CD4-positive, alpha-beta T cell treated with Interleukin-4 for 4 hours (primary cell): ENCODE results near the gene PIH1D1.
"Not testable (repeated sequence)": the region's sequence is repeated elsewhere in the genome, so short reads cannot be mapped to it uniquely, and the experiment has no call there.

ENCODE experiments used
- DNase-seq: peaks from one replicate; pipeline ENCODE4 v3.0.0-alpha.2; 2020

Gene PIH1D1

DNA sequence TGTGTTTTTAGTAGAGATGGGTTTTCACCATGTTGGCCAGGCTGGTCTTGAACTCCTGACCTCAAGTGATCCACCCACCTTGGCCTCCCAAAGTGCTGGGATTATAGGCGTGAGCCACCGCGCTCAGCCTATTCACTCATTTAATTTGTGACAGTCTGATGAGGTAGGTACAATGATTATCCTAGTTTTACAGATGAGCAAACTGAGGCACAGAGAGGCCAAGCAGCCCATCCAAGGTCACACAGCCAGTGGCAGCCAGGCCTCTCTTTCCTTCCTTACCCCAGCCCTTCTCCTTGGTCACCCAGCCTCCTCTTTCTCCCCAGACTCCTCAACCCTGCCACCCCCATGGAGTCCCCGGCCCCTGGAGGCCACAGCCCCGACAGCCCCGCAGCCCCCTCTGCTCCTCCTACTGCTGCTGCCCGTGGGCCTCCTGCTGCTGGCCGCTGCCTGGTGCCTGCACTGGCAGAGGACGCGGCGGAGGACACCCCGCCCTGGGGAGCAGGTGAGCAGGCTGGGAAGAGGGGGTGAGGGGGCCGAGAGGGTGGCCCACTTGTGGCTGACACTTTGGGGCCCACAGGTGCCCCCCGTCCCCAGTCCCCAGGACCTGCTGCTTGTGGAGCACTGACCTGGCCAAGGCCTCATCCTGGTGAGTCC, 28.5 kb upstream of the PIH1D1 start:
- DNase-seq, result no peak

DNA sequence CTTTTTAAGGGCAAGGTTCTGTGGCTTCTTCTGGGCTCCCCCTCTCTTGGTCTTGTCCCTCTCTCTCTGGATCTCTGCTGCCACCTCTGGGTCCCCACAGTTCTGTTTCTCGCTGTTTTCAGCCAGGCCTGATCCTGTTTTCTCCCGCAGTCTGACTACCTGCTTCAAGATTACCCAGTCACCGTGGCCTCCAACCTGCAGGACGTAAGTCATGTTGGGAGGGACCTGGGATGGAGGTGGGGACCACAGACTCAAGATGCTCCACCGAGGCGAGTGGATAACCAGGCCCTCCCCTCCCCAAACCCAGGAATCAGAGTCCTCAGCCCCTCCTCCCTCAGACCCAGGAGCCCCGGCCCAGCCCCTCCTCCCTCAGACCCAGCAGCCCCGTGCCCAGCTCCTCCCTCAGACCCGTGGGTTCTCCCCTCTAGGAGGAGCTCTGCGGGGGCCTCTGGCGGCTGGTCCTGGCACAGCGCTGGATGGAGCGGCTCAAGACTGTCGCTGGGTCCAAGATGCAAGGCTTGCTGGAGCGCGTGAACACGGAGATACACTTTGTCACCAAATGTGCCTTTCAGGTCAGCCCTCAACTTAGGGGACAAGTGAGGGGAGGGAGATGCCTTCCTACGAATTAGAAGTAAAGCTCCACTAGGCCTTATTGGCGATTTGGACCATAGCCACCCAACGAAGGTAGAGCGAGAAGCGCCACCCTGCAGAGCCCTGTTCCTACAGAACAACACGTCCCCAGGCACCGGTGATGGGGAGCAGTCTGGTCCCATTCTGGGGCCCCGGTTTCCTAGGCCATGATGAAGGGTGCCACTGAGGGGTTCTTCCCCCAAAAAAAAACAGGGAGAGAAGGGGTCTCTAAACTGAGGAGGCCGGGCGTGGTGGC, 24.6 kb upstream of the PIH1D1 start:
- DNase-seq, result peak; percentile 70

- no peak for DNase-seq
Observed at GRCh38 chr19:49475191-49475917, 23.7 kb upstream of the PIH1D1 start.

DNA sequence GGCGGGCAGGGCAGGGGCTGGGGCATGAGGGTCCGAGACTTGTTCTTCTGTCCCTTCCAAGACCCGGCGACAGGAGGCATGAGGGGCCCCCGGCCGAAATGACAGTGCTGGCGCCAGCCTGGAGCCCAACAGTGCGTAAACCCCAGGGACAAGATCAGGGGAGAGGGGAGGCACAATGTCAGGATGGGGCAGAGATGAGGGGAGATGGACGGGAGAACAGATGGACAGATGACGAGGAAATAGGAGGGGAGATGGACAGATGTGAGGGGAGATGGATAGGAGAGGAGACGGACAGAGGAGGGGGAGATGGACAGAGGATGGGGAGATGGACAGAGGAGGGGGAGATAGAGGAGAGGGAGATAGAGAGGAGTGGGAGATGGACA, 22.9 kb upstream of the PIH1D1 start:
- no peak for DNase-seq

DNA sequence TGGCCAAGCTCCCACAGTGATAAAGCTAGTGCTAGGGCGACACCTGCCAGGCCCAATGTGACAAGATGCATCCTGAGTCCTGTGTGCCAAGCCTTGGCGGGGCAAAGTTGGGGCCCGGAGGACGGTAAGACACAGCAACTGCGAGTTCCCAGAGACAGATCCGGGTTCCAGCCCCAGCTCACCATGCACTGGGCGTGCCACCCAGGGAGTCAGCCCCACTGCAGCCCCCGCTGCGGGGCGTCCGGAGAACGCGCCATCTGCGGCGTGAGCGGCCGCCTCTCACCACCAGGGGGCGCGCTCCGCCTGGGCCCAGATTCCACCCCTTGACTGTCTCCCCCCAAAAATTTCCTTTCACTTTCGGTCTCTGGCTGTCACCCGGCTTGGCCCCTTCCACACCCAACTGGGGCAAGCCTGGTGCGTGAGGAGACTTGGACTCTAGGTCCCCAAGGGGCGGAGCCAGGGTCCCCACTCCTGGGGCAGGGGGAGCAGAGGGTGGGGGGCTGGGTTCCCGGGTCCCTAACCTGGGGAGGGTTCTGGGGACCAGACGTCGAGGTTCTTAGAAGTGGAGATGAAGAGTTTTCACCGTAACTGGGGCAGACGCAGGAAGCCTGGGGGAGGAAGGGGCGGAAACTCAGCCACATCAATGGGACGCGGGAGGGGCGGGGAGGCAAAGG, 22.4 kb upstream of the PIH1D1 start, which contains the start of gene FLT3LG:
TSS of gene FLT3LG (plus strand) at position 348 of the 674 bp plus-strand sequence. CDS start 425 bp downstream, outside the sequence.
- DNase-seq, result peak; percentile 98

DNA sequence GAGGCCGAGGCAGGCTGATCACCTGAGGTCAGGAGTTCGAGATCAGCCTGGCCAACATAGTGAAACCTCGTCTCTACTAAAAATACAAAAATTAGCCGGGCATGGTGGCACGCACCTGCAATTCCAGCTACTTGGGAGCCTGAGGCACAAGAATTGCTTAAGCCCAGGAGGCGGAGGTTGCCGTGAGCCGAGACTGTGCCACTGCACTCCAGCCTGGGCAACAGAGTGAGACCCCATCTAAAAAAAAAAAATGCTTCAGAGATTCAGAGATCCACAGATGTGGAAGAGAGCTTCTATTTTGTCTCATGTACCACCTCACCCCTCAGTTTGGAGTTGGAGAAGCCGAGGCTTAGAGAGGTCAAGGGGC, 21.9 kb upstream of the PIH1D1 start:
- DNase-seq, result not testable (repeated sequence)

GRCh38 chr19:49472936-49473335, 21.3 kb upstream of the PIH1D1 start:
- no peak for DNase-seq

DNA sequence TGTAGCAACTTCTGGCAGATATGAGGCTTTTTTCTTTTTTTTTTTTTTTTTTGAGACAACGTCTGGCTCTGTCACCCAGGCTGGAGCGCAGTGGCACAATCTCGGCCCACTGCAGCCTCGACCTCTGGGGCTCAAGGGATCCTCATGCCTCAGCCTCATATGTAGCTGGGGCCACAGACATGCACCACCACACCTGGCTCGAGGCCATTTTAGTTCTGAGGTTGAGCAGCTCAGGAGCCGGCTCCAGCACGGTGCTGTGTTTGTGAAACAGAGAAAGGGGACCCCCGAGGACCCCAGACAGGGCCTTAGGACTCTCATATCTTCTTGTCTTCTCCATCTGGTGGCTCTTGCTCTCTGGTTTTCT, 19.0 kb upstream of the PIH1D1 start:
- DNase-seq, result no peak

DNA sequence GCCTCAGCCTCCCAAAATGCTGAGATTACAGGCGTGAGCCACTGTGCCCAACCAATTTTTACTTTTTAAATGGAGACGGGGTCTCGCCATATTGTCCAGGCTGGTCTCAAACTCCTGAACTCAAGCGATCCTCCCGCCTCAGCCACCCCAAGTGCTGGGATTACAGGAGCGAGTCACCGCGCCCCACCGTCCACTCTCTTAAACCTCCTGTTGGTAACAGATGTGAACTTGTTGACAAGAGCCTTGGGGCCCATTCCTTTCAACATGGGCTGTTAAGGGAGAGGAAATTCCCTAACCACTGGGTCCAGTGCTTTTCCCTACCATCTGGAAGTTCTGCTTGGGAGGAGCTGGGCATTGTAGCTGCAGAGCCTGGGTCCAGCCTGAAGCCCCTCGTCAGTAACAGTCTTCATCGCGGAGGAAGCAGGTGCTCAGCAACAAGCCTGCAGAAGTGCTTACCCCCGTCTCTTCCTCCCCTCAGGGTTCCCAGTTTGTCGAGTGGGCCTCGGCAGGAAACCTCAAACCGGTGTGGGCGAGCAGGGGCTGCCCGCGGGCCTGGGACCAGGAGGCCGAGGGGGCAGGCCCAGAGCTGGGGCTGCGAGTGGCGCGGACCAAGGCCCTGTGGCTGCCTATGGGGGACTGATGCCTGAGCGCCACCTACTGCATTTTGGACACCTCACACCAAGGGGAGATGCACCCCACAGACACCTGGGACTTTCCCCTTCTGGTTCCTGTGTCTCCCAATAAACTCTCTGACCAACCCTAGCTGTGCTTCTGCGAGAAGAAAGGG, 18.4 kb upstream of the PIH1D1 start:
- DNase-seq, result peak; percentile 97

DNA sequence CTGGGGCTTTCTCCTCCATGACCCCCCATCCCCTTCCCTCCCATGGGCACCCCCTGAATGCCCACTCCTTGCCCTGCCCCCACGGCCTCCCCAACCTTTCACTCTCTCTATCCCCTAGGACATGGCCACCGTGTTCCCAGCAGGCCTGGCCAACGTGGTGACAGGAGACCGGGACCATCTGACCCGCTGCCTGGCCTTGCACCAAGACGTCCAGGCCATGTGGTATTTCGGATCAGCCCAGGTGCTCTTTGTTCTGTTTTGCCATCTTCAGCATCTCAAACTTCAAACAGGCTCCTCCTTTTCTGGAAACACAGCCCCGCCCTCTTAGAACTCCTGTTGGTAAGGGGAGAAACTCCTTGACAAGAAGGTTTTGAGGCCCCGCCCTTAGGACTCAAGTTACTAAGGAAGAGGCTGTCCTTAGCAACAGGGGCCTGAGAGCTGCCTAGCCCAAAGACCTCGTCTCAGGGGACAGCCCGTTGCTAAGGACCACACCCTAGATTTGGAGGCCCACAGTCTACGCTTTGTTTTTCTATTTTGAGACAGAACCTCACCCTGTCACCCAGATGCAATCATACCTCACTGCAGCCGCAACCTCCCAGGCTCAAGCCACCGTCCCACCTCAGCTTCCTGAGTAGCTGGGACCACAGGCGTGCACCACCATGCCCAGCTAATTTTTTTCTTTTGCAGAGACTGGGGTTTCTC, 17.3 kb upstream of the PIH1D1 start:
- peak; percentile 100 for DNase-seq

DNA sequence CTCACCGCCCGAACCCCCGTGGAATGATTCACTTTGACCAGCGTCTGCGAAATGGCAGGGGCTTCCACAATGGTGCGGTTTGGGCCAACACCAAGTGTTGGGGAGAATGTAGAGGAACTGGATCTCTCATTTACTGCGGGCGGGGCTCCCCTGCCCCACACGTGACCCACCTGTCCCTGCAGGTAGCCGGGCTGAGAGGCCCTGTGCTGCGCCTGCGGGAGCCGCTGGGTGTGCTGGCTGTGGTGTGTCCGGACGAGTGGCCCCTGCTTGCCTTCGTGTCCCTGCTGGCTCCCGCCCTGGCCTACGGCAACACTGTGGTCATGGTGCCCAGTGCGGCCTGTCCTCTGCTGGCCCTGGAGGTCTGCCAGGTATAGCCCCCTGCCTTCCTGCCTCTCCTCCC, 16.6 kb upstream of the PIH1D1 start:
- DNase-seq, result no peak

GRCh38 chr19:49465371-49465770, 13.8 kb upstream of the PIH1D1 start:
- no peak for DNase-seq

GRCh38 chr19:49463960-49464740, 12.5 kb upstream of the PIH1D1 start:
- no peak for DNase-seq

- no peak for DNase-seq
Observed at GRCh38 chr19:49462492-49462891, 10.9 kb upstream of the PIH1D1 start.

DNA sequence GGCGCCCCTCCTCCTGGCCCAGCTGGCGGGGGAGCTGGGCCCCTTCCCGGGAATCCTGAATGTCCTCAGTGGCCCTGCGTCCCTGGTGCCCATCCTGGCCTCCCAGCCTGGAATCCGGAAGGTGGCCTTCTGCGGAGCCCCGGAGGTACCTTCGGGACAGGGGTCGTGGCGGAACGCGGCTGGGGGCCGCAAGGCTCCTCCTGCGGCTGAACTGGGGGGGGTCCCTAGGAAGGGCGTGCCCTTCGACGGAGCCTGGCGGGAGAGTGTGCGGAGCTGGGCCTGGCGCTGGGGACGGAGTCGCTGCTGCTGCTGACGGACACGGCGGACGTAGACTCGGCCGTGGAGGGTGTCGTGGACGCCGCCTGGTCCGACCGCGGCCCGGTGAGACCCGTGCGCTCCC, 10.0 kb upstream of the PIH1D1 start:
- no peak for DNase-seq

- not testable (repeated sequence) for DNase-seq
Observed at GRCh38 chr19:49461130-49461529, 9.5 kb upstream of the PIH1D1 start.

DNA sequence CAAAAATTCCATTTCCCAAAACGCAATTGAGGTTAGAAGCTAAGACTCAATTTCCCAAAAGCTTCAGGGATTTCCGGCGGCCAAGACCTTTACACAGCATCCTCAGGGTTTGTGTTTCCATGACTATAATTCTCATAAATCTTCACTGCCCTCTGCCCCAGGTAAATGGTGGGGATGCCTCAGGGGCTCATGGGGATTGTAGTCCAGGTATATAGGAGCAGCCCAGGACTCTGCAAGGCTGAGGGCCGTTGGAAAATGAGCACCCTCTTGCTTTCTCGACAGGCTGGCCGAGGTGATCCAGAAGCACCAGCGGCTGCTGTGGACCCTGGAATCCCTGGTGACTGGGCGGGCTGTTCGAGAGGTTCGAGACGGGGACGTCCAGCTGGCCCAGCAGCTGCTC, 7.8 kb upstream of the PIH1D1 start:
- DNase-seq, result no peak

DNA sequence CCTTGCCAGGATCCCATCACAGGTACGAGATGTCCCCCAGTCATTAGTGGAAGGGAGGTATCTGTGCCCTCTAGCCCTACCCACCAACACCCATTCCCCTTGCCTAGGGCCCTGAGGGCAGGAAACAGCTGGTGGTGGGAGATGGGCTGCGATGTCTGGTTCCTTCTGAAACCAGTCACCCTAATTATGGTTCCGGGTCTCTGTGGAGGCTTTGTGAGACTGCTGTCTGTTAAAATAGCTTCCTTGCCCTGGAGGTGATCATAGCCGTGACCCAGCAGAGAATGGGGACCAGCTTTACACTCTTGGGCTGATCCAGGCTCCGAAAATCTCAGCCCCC, 6.9 kb upstream of the PIH1D1 start:
- no peak for DNase-seq

DNA sequence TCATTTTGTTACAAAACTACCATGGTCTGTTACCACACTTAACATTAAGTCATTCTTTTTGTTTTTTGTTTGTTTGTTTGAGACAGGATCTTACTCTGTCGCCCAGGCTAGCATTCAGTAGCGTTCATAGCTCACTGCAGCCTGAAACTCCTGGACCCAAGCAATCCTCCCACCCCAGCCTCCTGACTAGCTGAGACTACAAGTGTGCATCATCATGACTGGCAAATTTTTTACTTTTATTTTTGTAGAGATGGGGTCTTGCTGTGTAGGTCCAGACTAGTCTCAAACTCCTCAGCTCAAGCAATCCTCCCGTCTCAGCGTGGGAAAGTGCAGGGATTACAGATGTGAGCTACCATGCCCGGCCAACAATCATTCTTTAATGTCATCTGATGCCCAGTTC, 4.7 kb upstream of the PIH1D1 start:
- no peak for DNase-seq

DNA sequence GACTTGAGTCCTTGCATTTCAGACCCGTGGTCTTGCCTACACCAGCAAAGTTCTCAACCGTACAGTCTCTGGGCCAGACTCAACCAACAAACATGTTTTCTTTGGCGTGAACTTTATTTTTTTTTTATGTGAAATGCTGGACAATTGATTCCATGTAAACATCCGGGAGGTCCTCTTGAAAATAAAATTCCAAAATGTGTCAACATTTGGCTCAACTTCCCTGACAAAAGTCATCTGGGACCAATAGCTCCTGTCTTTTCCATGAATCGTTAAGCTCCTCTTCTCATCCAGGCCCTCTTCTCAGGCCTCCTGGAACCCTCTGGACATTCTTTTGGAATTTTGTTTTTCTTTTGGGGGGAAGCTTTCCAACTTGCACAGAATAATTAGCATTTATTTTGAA, 4.2 kb upstream of the PIH1D1 start:
- no peak for DNase-seq

DNA sequence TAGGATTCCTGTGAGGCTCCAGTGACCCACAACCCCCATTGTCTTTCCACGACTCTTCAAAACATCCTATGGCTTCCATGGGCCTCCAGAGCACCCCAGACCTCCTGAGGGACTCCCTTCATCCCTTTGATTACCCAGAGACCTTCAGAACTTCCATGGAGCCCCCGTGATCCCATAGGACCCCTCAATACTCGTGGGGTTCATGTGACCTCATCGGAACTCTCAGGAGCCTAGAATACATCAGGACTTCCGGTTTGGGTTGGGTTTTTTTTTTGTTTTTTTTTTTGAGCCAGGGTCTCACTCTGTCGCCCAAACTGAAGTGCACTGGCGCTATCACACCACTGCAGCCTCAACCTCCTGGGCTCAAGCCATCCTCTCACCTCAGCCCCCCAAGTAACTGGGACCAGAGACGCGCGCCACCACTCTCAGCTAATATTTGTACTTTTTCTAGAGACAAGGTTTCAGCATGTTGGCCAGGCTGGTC, 2.2 kb upstream of the PIH1D1 start:
- DNase-seq, result no peak
